Pancreas (tissue), 10 donors: Measurements from ENCODE around the gene ERBB4. TPM values are rescaled to one million over a fixed set of nuclear protein-coding genes. Genes with fewer than 3 reads are reported as not detected.

Source experiments
- ATAC-seq, 4 donors: fragments of 200-7000 bp; cut with Tn5 transposase; one replicate each; pipeline versions ENCODE4 v1.8.0 to v1.9.1; 2020; ENCODE audit warnings: mild to moderate bottlenecking in 4 of 4, moderate library complexity in 4 of 4
- DNase-seq, 6 donors: peaks; one replicate each; pipeline ENCODE4 v3.0.0-alpha.2; 2020
- FAIRE-seq: peaks from 2 replicates; lab custom pipeline; 2012; peaks lifted over from hg19 to GRCh38; lab: Jason Lieb, UNC
- H3K27ac ChIP-seq, 4 donors: fragments of 200-600 bp; sonication (generic); 1 replicate in 3 of 4; 2 replicates in 1 of 4; pipeline versions ENCODE4 v1.5.0 to v1.8.0; 2020
- H3K27me3 ChIP-seq, 4 donors: fragments of 200-600 bp; one replicate each; pipeline ENCODE4 v1.8.0; 2021
- H3K36me3 ChIP-seq, 3 donors: fragments of 200-600 bp; sonication (generic) in 1 of 3; one replicate each; pipeline versions ENCODE4 v1.5.0 to v1.8.0; 2020 to 2021
- H3K4me1 ChIP-seq, 3 donors: fragments of 200-600 bp; one replicate each; pipeline ENCODE4 v1.8.0; 2021
- H3K4me3 ChIP-seq, 4 donors: fragments of 200-600 bp; sonication (generic) in 2 of 4; one replicate each; pipeline versions ENCODE4 v1.5.0 to v1.8.0; 2020 to 2021
- H3K9me3 ChIP-seq, 4 donors: fragments of 200-600 bp; one replicate each; pipeline ENCODE4 v1.8.0; 2021
- WGBS, 2 donors: extraction: QIAGEN DNeasy Blood & Tissue Kit; methylation state at CpG; one replicate each; pipeline ENCODE4 v1.1.7; 2013; 5-methylcytosine and 5-hydroxymethylcytosine counted together
- intact Hi-C, 3 donors: fragments of 100-400 bp; cut with DNase I; formaldehyde crosslinking; loops; one replicate each; pipeline versions ENCODE4 v1.11.1 to v1.14.2; 2022
- polyA plus RNA-seq, 2 donors: library from polyadenylated mRNA; stranded (reverse); fragments of 200-250 nt; gene quantifications; one replicate each; pipeline ENCODE4 v1.2.3, GENCODE V29; 2013
- total RNA-seq, 6 donors: library from RNA; stranded (reverse); fragmentation: NEBNext Ultra II Directional in 4 of 6; extraction: Animal tissue kit (Norgen Biotek cat#: 25700) in 4 of 6; gene quantifications; one replicate each; pipeline versions ENCODE4 v1.2.1 to v1.2.4, GENCODE V29; 2021 to 2023
- TF ChIP-seq, protein P1 (sequence below), 4 donors: fragments of 200-600 bp; sonication (generic) in 3 of 4; IDR thresholded peaks; one replicate each; pipeline versions ENCODE4 v1.5.0 to v1.8.0; 2021; ENCODE audit warnings: antibody characterized with exemption in 4 of 4
- donor health status: healthy with polysubstance abuse.
- donor health status: DM: no; HTN: no; CAD: no; lungs with moderate emphysema.
- donor health status: DM: no; HTN: no; CAD: no.
- donor health status: control.
- donor health status: control.
- donor health status: Bipolar disorder and iron deficiency.
- donor health status: DM: yes; HTN: yes; CAD: no.
- donor health status: DM: no; HTN: no; CAD: no.
- donor health status: DM: no; HTN: no; CAD: no.
- donor health status: DM: yes; HTN: yes; CAD: no.

ERBB4 gene
- total and polyA plus RNA-seq, 8 donors = 0.30 to 5.0 (median 3.3) TPM

DNA sequence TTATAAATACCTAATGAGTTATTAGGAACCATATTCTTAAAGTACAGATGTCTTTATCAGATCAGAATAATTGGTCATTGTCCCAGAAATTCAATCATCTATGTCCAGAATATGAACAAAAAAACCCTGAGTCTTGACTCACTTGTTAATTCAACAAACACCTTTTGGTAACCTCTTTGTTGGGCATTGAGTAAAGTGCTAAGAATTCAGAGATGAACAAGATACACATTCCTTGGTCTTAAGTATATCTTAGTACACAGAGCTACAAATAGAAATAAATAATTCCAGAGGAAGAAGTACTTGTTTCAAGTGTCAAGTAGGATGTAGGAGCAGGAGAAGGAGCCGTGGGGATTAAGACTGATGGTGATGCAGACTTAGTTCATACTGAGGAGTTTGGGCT, 1184.1 kb downstream of the ERBB4 start:
- DNase-seq = no peak
- WGBS, 2 donors = 67 to 71% methylated on average over 1 of the region's 1 CpG
- TF ChIP-seq, protein P1, sequence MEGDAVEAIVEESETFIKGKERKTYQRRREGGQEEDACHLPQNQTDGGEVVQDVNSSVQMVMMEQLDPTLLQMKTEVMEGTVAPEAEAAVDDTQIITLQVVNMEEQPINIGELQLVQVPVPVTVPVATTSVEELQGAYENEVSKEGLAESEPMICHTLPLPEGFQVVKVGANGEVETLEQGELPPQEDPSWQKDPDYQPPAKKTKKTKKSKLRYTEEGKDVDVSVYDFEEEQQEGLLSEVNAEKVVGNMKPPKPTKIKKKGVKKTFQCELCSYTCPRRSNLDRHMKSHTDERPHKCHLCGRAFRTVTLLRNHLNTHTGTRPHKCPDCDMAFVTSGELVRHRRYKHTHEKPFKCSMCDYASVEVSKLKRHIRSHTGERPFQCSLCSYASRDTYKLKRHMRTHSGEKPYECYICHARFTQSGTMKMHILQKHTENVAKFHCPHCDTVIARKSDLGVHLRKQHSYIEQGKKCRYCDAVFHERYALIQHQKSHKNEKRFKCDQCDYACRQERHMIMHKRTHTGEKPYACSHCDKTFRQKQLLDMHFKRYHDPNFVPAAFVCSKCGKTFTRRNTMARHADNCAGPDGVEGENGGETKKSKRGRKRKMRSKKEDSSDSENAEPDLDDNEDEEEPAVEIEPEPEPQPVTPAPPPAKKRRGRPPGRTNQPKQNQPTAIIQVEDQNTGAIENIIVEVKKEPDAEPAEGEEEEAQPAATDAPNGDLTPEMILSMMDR (IDR thresholded peaks at IDR 0.05) = no peak
- H3K4me1 ChIP-seq = no peaks in the 10 kb centered on the region
- no peak overlapping the region for H3K4me3 ChIP-seq
- H3K27me3 ChIP-seq = no peaks in the 10 kb centered on the region
- no peak overlapping the region for H3K27ac ChIP-seq
- ATAC-seq = no peak
- no peaks in the 10 kb centered on the region for H3K36me3 ChIP-seq
- intact Hi-C loops = no loop called here
- no peaks in the 10 kb centered on the region for H3K9me3 ChIP-seq
- no peak for FAIRE-seq

DNA sequence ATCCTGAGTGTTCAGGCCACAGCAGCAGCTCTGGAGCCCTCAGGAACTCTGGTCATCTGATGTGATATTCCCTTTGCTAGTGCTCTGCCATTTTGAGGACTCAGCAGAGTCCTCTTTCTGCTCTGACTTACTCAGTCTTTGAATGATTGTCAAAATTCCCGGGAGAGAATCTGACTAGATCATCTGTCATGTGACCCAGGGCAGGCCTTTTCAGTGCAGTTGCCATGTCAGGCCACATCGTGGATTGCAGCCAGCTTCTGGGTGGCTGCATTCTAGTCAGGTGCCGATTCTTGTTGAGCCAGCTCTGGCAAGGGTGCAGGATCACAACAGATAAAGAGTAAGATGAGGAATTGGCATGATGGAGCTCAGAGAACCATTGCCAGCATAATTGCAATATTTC, 1186.6 kb downstream of the ERBB4 start:
- 9 to 19% methylated on average over 3 of the region's 3 CpGs for WGBS, 2 donors
- no peaks in the 10 kb centered on the region for H3K27me3 ChIP-seq
- TF ChIP-seq, protein P1 (IDR thresholded peaks at IDR 0.05) = no peak
- ATAC-seq (peak in 1 of 4 donors; percentile 26), FAIRE-seq (no peak), DNase-seq (peak in 1 of 6 donors; percentile 16)
- no peaks in the 10 kb centered on the region for H3K36me3 ChIP-seq
- intact Hi-C loops = no loop called here
- no peaks in the 10 kb centered on the region for H3K9me3 ChIP-seq
- no peaks in the 10 kb centered on the region for H3K4me1 ChIP-seq
- no peak overlapping the region for H3K4me3 ChIP-seq
- H3K27ac ChIP-seq = no peak overlapping the region

DNA sequence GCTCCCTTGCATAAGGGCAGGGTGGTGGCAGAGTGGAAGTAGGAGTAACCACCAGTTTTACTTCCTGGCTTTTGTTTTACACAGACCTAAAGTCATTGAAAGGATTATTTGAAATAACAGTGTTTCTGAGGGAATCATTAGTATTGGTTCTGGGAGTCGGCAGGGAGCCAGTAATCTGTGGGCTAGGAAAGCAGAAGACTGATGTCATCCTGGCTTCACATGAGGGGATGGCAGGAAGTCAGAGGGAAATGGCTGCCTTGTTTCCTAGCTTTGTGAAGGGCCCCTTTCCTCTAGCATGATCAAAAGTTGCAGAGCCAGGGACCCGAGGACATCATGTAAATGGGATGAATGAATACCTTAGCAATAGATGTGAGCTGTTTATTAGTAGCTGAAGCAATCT, 1189.6 kb downstream of the ERBB4 start:
- ATAC-seq (no peak), FAIRE-seq (no peak), DNase-seq (no peak)
- TF ChIP-seq, protein P1 (IDR thresholded peaks at IDR 0.05) = no peak
- intact Hi-C loops = no loop called here
- 44 to 53% methylated on average over 2 of the region's 2 CpGs for WGBS, 2 donors
- H3K9me3 ChIP-seq = no peaks in the 10 kb centered on the region
- H3K4me3 ChIP-seq = no peak overlapping the region
- no peaks in the 10 kb centered on the region for H3K36me3 ChIP-seq
- H3K27me3 ChIP-seq = no peaks in the 10 kb centered on the region
- H3K4me1 ChIP-seq = no peaks in the 10 kb centered on the region
- no peak overlapping the region for H3K27ac ChIP-seq

DNA sequence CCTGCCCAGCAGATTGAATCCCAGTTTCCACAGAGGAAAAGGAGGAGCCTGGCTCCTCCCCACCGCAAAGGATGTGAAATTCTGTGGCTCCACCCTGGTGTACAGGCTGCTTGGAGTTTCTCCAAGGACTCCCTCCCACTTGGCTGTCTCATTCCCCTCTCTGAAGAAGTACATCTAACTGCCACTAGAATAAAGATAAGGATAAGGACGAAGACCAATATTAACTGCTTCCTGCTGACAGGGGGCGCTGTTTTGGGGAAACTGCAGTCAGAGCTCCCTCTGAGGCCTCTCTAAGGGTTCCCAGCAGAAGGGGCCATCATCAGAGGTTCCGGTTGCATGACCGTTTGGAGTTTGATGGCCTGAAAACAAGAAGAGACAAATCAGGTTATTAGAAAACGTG, 1191.3 kb downstream of the ERBB4 start:
- intact Hi-C loops = no loop called here
- WGBS, 2 donors = 61 to 65% methylated on average over 6 of the region's 6 CpGs
- ATAC-seq (no peak), FAIRE-seq (no peak), DNase-seq (no peak)
- Histone ChIP-seq H3K4me1 (no peaks in the 10 kb centered on the region), H3K36me3 (no peaks in the 10 kb centered on the region), H3K9me3 (no peaks in the 10 kb centered on the region), H3K4me3 (no peak overlapping the region), H3K27me3 (no peaks in the 10 kb centered on the region), H3K27ac (no peak overlapping the region)
- TF ChIP-seq, protein P1 (IDR thresholded peaks at IDR 0.05) = no peak

DNA sequence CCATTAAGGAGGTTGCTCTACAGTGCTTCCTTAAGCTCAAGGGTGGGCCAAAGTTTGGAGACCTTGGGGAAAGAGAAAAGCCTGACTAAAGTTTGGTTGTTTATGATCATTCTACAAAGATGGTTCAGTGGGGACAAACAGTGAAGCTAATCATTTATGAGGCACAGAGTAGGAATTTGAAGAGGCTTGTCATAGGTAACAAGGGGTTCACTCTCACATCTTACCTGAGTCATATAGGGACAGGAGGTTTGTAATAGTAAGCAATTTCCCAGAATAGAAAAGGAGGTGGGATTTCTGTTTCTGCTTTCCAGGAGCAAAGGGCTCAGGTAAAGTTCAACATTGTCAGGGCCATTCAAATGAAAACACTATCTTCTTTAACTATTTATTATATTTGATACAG, 1194.3 kb downstream of the ERBB4 start:
- no peak for ATAC-seq
- no peaks in the 10 kb centered on the region for H3K27me3 ChIP-seq
- no peak overlapping the region for H3K27ac ChIP-seq
- intact Hi-C loops = no loop called here
- H3K9me3 ChIP-seq = no peaks in the 10 kb centered on the region
- no peak for FAIRE-seq
- TF ChIP-seq, protein P1 (IDR thresholded peaks at IDR 0.05) = no peak
- no peak for DNase-seq
- H3K4me3 ChIP-seq = no peak overlapping the region
- H3K4me1 ChIP-seq = no peaks in the 10 kb centered on the region
- H3K36me3 ChIP-seq = no peaks in the 10 kb centered on the region
